Neuron (in vitro differentiated cells): Measurements from ENCODE around the gene TRAFD1.

Experiments used
- H2AFZ ChIP-seq: one replicate; pipeline ENCODE4 v1.6.1; 2013; ENCODE audit warnings: low read depth, mild to moderate bottlenecking, inconsistent platforms, low read length, moderate library complexity
- H3K27me3 ChIP-seq: one replicate; pipeline ENCODE4 v1.6.1; 2013; ENCODE audit warnings: low read length; ENCODE audit not compliant: insufficient read depth
- H3K36me3 ChIP-seq: one replicate; pipeline ENCODE4 v1.6.1; 2013; ENCODE audit warnings: low read length; ENCODE audit not compliant: insufficient read depth
- H3K4me1 ChIP-seq: one replicate; pipeline ENCODE4 v1.6.1; 2013; ENCODE audit warnings: low read length; ENCODE audit not compliant: insufficient read depth
- H3K4me3 ChIP-seq: 2 replicates; pipeline ENCODE4 v1.5.1; 2013; ENCODE audit warnings: mild to moderate bottlenecking, low read length, moderate library complexity
- H3K9me3 ChIP-seq: one replicate; pipeline ENCODE4 v1.6.1; 2013; ENCODE audit warnings: low read length

Gene TRAFD1

GRCh38 chr12:112167718-112168525 is 42.6 kb downstream of the TRAFD1 start:
- Histone ChIP-seq H3K27me3 (no peaks in the 10 kb centered on the region), H3K4me1 (no peaks in the 10 kb centered on the region), H3K36me3 (peaks cover 70% of the 10 kb centered on the region), H3K4me3 (no peak overlapping the region), H3K9me3 (peaks cover 5% of the 10 kb centered on the region), H2AFZ (no peak overlapping the region)

GRCh38 chr12:112168561-112168971 is 43.2 kb downstream of the TRAFD1 start:
- peaks cover 1% of the 10 kb centered on the region for H3K9me3 ChIP-seq
- no peaks in the 10 kb centered on the region for H3K27me3 ChIP-seq
- no peak overlapping the region for H2AFZ ChIP-seq
- H3K36me3 ChIP-seq = peaks cover 65% of the 10 kb centered on the region
- no peak overlapping the region for H3K4me3 ChIP-seq
- no peaks in the 10 kb centered on the region for H3K4me1 ChIP-seq

- no peak overlapping the region for H3K4me3 ChIP-seq
- H3K4me1 ChIP-seq = no peaks in the 10 kb centered on the region
- no peaks in the 10 kb centered on the region for H3K27me3 ChIP-seq
- peaks cover 62% of the 10 kb centered on the region for H3K36me3 ChIP-seq
- peaks cover 1% of the 10 kb centered on the region for H3K9me3 ChIP-seq
- no peak overlapping the region for H2AFZ ChIP-seq
Measured at GRCh38 chr12:112169161-112169872, 44.0 kb downstream of the TRAFD1 start.

GRCh38 chr12:112169966-112170365 is 44.6 kb downstream of the TRAFD1 start:
- Histone ChIP-seq H3K4me3 (no peak overlapping the region), H3K36me3 (peaks cover 65% of the 10 kb centered on the region), H2AFZ (no peak overlapping the region), H3K4me1 (no peaks in the 10 kb centered on the region), H3K9me3 (peaks cover 1% of the 10 kb centered on the region), H3K27me3 (no peaks in the 10 kb centered on the region)

GRCh38 chr12:112170376-112170775 is 45.0 kb downstream of the TRAFD1 start:
- Histone ChIP-seq H3K27me3 (no peaks in the 10 kb centered on the region), H3K4me1 (no peaks in the 10 kb centered on the region), H2AFZ (no peak overlapping the region), H3K9me3 (peaks cover 1% of the 10 kb centered on the region), H3K36me3 (peaks cover 69% of the 10 kb centered on the region), H3K4me3 (no peak overlapping the region)

- Histone ChIP-seq H3K9me3 (no peaks in the 10 kb centered on the region), H3K27me3 (no peaks in the 10 kb centered on the region), H3K36me3 (peaks cover 76% of the 10 kb centered on the region), H3K4me3 (no peak overlapping the region), H2AFZ (no peak overlapping the region), H3K4me1 (no peaks in the 10 kb centered on the region)
Measured at GRCh38 chr12:112170971-112171596, 45.7 kb downstream of the TRAFD1 start.

GRCh38 chr12:112172556-112173324 is 47.4 kb downstream of the TRAFD1 start:
- peaks cover 73% of the 10 kb centered on the region for H3K36me3 ChIP-seq

GRCh38 chr12:112175361-112176155 is 50.2 kb downstream of the TRAFD1 start:
- no peak overlapping the region for H2AFZ ChIP-seq
- no peaks in the 10 kb centered on the region for H3K4me1 ChIP-seq
- no peak overlapping the region for H3K4me3 ChIP-seq
- no peaks in the 10 kb centered on the region for H3K9me3 ChIP-seq
- no peaks in the 10 kb centered on the region for H3K27me3 ChIP-seq
- peaks cover 76% of the 10 kb centered on the region for H3K36me3 ChIP-seq

More at GRCh38 chr12:112172556-112173324, 47.4 kb downstream of the TRAFD1 start:
- H3K4me3 ChIP-seq = no peak overlapping the region
- H3K27me3 ChIP-seq = no peaks in the 10 kb centered on the region
- no peaks in the 10 kb centered on the region for H3K9me3 ChIP-seq
- H3K4me1 ChIP-seq = no peaks in the 10 kb centered on the region
- no peak overlapping the region for H2AFZ ChIP-seq

GRCh38 chr12:112176321-112177010 is 51.1 kb downstream of the TRAFD1 start:
- no peaks in the 10 kb centered on the region for H3K4me1 ChIP-seq
- no peak overlapping the region for H3K4me3 ChIP-seq
- no peak overlapping the region for H2AFZ ChIP-seq
- H3K36me3 ChIP-seq = peaks cover 70% of the 10 kb centered on the region
- no peaks in the 10 kb centered on the region for H3K9me3 ChIP-seq
- H3K27me3 ChIP-seq = no peaks in the 10 kb centered on the region

GRCh38 chr12:112178796-112179195 is 53.4 kb downstream of the TRAFD1 start:
- no peak overlapping the region for H2AFZ ChIP-seq
- no peaks in the 10 kb centered on the region for H3K27me3 ChIP-seq
- H3K9me3 ChIP-seq = no peaks in the 10 kb centered on the region
- H3K4me3 ChIP-seq = no peak overlapping the region
- H3K4me1 ChIP-seq = peaks cover 19% of the 10 kb centered on the region
- H3K36me3 ChIP-seq = peaks cover 59% of the 10 kb centered on the region

GRCh38 chr12:112179341-112179740 is 54.0 kb downstream of the TRAFD1 start:
- H3K9me3 ChIP-seq = no peaks in the 10 kb centered on the region
- H2AFZ ChIP-seq = no peak overlapping the region
- no peak overlapping the region for H3K4me3 ChIP-seq
- peaks cover 21% of the 10 kb centered on the region for H3K4me1 ChIP-seq
- peaks cover 59% of the 10 kb centered on the region for H3K36me3 ChIP-seq
- no peaks in the 10 kb centered on the region for H3K27me3 ChIP-seq

- peaks cover 62% of the 10 kb centered on the region for H3K36me3 ChIP-seq
- H3K9me3 ChIP-seq = no peaks in the 10 kb centered on the region
- no peaks in the 10 kb centered on the region for H3K27me3 ChIP-seq
- no peak overlapping the region for H2AFZ ChIP-seq
- peaks cover 21% of the 10 kb centered on the region for H3K4me1 ChIP-seq
- H3K4me3 ChIP-seq = no peak overlapping the region
Measured at GRCh38 chr12:112179916-112180315, 54.6 kb downstream of the TRAFD1 start.
